LoVo (cell line): ENCODE data around the gene PAN3.
A peak's percentile ranks its signal among the peaks of the same experiment; 100 is the strongest.

Experiments used
- DNase-seq: peaks from one replicate; pipeline ENCODE4 v3.0.0-alpha.2; 2016; ENCODE audit warnings: low spot score

PAN3 gene

DNA sequence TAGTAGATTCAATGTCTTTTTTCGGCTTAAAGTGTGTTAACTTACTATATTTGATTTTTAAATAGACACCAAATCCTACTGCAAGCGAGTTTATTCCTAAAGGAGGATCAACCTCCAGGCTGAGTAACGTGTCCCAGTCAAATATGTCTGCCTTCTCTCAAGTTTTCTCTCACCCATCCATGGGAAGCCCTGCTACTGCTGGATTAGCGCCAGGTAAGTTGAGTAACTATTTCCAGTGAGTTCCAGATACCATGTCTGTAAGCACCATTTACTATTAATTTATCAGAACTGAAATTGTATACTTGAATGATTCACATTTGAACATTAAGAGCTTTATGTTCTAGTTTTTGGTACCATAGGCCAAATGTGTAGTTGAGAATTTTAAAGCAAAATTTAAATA lies 81.8 kb downstream of the PAN3 start:
- DNase-seq = no peak

GRCh38 chr13:28229522-28230411 lies 91.4 kb downstream of the PAN3 start:
- no peak for DNase-seq

DNA sequence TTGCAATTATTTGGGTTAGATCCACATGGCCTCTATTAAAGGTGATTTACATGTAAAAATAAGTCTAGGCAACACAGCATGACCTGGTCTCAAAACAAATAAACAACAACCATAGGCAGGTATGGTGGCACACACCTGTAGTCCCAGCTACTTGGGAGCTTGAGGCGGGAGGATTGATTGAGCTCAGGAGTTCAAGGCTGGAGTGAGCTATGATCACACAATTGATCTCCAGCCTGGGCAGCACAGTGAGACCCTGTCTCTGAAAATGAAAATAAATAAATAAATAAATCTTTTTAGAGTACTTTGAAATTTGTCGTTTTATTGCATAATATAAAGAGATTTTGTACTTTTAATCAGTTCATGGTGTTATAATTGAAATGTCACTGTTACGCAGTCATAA lies 93.3 kb downstream of the PAN3 start:
- DNase-seq = no peak

DNA sequence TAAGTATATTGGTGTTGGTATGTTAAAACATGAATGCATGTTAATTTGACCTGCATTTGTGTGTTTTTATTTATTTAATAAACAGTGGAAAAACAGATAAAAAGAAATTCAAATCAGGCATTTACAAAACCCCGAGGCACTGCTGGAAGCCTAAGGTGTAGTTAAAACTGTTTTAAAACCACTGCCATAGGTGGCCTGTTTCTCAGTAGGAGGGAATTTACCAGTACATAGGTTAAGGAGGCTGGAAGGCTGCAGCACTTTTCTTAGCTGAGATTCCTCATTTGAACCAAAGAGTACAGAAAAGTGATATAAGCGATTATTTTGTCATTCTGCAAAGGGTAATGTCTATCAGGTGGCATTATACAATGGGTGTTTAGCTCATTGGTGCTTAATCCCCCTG lies 99.6 kb downstream of the PAN3 start:
- no peak for DNase-seq

GRCh38 chr13:28239374-28239773 lies 101.0 kb downstream of the PAN3 start:
- DNase-seq = no peak

DNA sequence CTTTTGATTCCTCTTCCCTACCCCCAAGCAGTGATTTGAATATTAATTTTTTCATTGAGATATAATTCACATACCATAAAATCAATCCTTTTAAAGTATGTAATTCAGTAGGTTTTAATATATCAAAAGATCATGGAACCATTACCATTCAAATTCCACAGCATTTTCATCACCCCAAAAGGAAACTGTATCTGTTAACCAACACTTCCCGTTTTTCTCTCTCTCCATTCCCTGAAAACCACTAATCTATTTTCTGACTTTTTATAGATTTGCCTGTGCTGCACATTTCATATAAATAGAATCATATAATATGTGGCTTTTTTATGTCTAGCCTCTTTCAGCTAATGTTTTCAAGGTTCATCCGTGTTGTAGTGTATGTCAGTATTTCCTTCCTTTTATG lies 107.1 kb downstream of the PAN3 start:
- no peak for DNase-seq

DNA sequence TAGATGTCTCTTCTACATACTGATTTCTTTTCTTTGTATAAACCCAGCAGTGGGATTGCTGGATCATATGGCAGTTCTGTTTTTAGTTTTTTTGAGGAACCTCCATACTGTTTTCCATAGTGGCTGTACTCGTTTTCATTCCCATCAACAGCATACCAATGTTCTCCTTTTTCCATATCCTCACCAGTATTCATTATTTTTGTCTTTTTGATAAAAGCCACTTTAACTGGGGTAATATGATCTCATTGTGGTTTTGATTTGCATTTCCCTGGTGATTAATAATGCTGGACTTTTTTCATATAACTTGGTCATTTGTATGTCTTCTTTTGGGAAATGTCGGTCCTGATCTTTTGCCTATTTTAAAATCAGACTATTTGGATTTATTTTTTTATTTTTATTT lies 108.5 kb downstream of the PAN3 start:
- DNase-seq = no peak

DNA sequence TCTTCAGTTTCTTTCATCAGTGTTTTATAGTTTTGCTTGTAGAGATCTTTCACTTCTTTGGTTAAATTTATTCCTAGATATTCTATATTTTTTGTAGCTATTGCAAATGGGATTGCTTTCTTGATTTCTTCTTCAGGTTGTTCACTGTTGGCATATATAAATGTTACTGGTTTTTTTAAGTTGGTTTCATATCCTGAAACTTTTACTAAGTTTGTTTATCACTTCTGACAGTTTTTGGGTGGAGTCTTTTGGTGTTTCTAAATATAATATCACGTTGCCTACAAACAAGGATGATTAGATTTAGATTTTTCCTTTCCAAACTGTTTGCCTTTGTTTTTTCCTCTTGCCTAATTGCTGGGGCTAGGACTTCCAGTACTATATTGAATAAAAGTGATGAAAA lies 109.7 kb downstream of the PAN3 start:
- DNase-seq = no peak

DNA sequence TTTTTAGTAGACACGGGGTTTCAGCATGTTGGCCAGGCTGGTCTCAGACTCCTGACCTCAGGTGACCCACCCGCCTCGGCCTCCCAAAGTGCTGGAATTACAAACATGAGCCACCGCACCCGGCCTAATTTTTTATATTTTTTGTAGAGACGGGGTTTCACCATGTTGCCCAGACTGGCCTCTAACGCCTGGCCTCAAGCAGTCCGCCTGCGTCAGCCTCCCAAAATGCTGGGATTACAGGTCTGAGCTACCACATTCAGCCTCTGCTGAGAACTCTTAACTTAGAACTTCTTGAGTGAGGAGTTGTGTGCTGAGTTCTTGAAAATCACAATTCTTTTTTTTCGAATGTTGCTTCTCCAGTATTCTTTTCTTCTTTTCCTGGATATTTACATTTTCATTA lies 112.2 kb downstream of the PAN3 start:
- no peak for DNase-seq

DNA sequence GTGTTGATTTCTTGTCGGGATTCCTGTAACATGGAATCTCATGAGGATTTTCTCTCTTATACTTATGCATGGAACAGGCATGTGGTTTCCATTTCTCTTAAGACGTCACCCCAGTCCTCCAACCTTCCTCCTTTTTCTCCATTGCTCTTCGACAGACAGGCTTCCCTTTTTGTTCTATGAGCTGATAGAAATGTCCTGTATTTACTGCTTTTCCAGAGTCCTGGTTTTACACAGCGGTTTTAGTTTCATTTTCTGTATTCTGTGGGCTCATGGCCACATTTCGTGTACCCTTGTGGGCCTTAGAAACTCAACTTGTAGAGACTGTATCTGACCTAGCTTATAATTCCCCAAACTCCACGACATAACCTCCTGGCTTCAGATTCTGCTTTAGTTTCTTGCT lies 113.1 kb downstream of the PAN3 start:
- DNase-seq = peak; percentile 3

GRCh38 chr13:28252547-28252946 lies 114.2 kb downstream of the PAN3 start:
- no peak for DNase-seq

DNA sequence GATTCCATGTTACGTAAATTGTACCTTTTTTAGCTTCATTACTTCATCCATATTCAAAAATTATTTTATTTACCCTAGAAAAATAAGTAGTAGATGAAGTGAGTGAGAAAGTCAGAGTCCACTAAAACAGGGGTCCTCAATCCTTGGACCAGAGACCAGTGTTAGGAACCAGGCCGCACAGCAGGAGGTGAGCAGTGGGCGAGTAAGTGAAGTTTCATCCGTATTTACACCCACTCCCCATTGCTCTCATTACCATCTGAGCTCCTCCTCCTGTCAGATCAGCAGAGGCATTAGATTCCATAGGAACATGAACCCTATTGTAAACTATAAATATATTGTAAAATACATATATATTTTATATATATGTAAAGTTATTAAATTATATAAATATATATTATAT lies 119.0 kb downstream of the PAN3 start:
- DNase-seq = no peak

DNA sequence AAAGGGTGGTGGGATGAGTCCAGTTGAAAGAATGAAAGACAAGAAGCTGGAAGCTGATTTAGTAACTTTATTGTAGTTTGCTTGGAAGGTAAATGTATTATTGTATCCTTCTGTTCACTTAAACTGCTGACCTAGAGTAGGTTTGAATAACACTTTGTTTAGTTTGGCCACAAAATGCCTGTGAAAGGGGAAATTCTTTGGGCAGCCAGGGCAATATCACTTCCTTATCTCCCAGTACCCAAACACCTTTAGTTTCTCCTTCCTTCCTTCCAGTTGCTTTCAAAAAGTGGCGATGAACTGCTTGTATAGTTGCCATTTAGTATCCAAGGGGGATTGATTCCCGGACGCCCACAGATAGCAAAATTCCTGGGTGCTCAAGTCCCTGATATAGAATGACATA lies 120.1 kb downstream of the PAN3 start:
- DNase-seq = no peak

DNA sequence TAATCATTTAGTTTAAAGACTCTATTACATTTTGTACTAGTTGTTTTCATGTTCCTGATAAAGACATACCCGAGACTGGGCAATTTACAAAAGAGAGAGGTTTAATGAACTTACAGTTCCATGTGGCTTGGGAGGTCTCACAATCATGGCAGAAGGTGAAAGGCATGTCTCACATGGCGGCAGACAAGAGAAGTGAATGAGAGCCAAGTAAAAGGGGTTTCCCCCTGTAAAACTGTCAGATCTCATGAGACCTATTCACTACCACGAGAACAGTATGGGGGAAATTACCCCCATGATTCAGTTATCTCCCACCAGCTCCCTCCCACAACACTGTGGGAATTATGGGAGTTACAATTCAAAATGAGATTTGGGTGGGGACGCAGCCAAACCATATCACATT lies 129.2 kb downstream of the PAN3 start:
- DNase-seq = no peak

- no peak for DNase-seq
Observed at GRCh38 chr13:28268800-28269223, 130.5 kb downstream of the PAN3 start.

- DNase-seq = no peak
Observed at GRCh38 chr13:28271056-28271840, 132.9 kb downstream of the PAN3 start.

DNA sequence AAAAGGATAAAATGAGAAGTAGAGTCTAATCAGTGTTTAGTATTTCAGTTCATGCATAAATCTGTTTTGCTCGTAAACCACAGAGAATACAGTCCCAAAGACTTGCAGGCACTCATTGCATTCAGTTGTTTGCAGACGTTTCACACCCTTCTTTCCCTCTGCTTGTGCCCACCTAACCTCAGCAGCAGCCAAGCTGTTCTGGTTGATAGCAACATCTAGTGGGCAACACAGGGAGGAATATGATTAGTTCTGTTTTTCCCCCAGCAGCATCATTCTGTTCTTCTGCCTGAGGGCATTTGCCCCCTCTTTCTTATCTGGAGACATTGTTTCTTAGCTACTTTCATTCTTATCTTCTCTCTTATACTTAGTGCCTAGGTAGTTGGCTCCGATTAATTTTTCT lies 135.6 kb downstream of the PAN3 start:
- no peak for DNase-seq

GRCh38 chr13:28282451-28282850 lies 144.1 kb downstream of the PAN3 start:
- DNase-seq = no peak

DNA sequence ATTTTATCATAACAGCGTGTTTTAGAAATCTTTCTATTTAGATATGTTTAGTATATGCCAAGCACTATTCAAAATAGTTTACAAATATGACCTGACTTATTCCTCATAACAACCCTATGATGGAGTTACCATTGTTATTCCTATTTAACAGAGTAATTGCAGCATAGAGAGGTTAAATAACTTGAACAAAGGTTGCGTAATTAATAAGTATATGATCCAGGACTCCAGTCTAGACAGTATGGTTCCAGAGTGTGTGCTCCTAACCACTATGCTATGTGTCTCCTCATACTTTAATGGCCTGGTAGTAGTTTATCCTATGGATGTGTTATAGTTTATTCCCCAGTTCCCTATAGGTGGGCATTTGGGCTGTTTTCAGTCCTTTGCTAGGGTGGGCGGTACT lies 145.3 kb downstream of the PAN3 start:
- no peak for DNase-seq

- no peak for DNase-seq
Observed at GRCh38 chr13:28286263-28286662, 147.9 kb downstream of the PAN3 start.

- no peak for DNase-seq
Observed at GRCh38 chr13:28297341-28297740, 159.0 kb downstream of the PAN3 start.

GRCh38 chr13:28299916-28300315 lies 161.6 kb downstream of the PAN3 start:
- no peak for DNase-seq

GRCh38 chr13:28301839-28302238 lies 163.5 kb downstream of the PAN3 start:
- DNase-seq = no peak
